Endothelial cell of umbilical vein (primary cell): ENCODE results near the gene ANKRD13B.

Experiments
- MYC ChIP-seq: IDR thresholded peaks from one replicate; pipeline ENCODE4 v1.6.1; 2011; ENCODE audit warnings: mild to moderate bottlenecking, low read depth, low read length
- POLR2A ChIP-seq: IDR thresholded peaks from 2 replicates; pipeline ENCODE4 v1.6.1; 2012; ENCODE audit warnings: low read depth, mild to moderate bottlenecking, control low read depth, low read length
- POLR2AphosphoS5 ChIP-seq: IDR thresholded peaks from 2 replicates; pipeline ENCODE4 v1.6.1; 2012; ENCODE audit warnings: low read depth, mild to moderate bottlenecking, control low read depth, low read length, moderate library complexity; ENCODE audit not compliant: insufficient read depth
- TF ChIP-seq, protein P1 (sequence below), 2 donors: IDR thresholded peaks; 1 replicate in 1 of 2; 2 replicates in 1 of 2; pipeline ENCODE4 v1.5.1; 2011; ENCODE audit warnings: low read length in 2 of 2, mild to moderate bottlenecking in 2 of 2, moderate library complexity in 2 of 2, control low read depth in 1 of 2, inconsistent platforms in 1 of 2, low read depth in 1 of 2; ENCODE audit not compliant: insufficient read depth in 1 of 2; ENCODE audit errors: extremely low read depth in 1 of 2

DNA sequence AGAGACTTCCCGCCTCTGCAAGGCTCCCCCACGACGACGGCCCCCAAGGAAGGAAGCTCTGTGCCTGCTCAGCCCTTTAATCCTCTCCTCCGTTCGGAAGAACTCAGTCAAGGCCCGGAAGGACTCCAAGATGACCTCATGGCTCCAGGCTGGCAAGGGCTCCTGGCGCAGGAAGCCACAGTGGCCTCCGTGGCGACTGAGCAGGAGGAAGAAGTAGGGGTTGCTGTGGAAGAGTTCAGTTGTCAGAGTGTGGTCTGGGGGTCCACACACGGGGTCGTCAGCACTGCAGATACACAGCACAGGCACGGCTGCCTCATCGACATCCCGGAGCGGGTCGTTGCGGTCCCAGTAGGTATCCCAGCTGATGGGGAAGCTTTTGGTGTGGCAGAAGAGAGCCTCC, 30.3 kb upstream of the ANKRD13B start:
- TF ChIP-seq, protein P1, sequence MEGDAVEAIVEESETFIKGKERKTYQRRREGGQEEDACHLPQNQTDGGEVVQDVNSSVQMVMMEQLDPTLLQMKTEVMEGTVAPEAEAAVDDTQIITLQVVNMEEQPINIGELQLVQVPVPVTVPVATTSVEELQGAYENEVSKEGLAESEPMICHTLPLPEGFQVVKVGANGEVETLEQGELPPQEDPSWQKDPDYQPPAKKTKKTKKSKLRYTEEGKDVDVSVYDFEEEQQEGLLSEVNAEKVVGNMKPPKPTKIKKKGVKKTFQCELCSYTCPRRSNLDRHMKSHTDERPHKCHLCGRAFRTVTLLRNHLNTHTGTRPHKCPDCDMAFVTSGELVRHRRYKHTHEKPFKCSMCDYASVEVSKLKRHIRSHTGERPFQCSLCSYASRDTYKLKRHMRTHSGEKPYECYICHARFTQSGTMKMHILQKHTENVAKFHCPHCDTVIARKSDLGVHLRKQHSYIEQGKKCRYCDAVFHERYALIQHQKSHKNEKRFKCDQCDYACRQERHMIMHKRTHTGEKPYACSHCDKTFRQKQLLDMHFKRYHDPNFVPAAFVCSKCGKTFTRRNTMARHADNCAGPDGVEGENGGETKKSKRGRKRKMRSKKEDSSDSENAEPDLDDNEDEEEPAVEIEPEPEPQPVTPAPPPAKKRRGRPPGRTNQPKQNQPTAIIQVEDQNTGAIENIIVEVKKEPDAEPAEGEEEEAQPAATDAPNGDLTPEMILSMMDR (IDR thresholded peaks at IDR 0.05; ENCODE audit: extremely low read depth in 1 of 2, insufficient read depth in 1 of 2, low read depth in 1 of 2, low read length in 2 of 2) = no peak
- TF ChIP-seq POLR2AphosphoS5 (no peak), MYC (no peak), POLR2A (no peak)
